Effector CD4-positive, alpha-beta T cell (primary cell): Measurements from ENCODE around the gene HAPLN2. TPM values are rescaled to one million over a fixed set of nuclear protein-coding genes. Genes with fewer than 3 reads are reported as not detected.
A peak's percentile ranks its signal among the peaks of the same experiment; 100 is the strongest.
"Not testable (repeated sequence)": the region's sequence is repeated elsewhere in the genome, so short reads cannot be mapped to it uniquely, and the experiment has no call there.

Experiments
- DNase-seq: peaks from one replicate; pipeline ENCODE4 v3.0.0-alpha.2; 2020
- total RNA-seq: gene quantifications from one replicate; lab custom pipeline; 2026; lab: John Stamatoyannopoulos, UW

Gene HAPLN2
- not detected for total RNA-seq

- no peak for DNase-seq
These were observed at the start of gene HAPLN2 for GRCh38 chr1:156618853-156619581. HAPLN2 (plus strand) TSS chr1:156619415; CDS start chr1:156623491, 4,076 bp downstream.

- DNase-seq, result no peak
These were observed 47.9 kb upstream of the HAPLN2 start for GRCh38 chr1:156571261-156571852.

GRCh38 chr1:156571919-156572662, 47.1 kb upstream of the HAPLN2 start, which contains the start of gene IQGAP3:
IQGAP3 (minus strand) TSS chr1:156572565; CDS start chr1:156572529, 36 bp downstream.
- DNase-seq, result peak; percentile 66

- DNase-seq, result no peak
These were observed 46.6 kb upstream of the HAPLN2 start for GRCh38 chr1:156572663-156573018.

- DNase-seq, result no peak
These were observed 45.1 kb upstream of the HAPLN2 start for GRCh38 chr1:156574039-156574633.

- no peak for DNase-seq
These were observed 41.7 kb upstream of the HAPLN2 start for GRCh38 chr1:156577550-156577949.

GRCh38 chr1:156578055-156578454, 41.2 kb upstream of the HAPLN2 start:
- no peak for DNase-seq

GRCh38 chr1:156579472-156579871, 39.7 kb upstream of the HAPLN2 start, which contains the start of gene TTC24:
TTC24 (plus strand) TSS chr1:156579723; CDS start chr1:156581365, 1,642 bp downstream.
- no peak for DNase-seq

GRCh38 chr1:156581661-156582387, 37.4 kb upstream of the HAPLN2 start:
- no peak for DNase-seq

GRCh38 chr1:156582388-156583017, 36.7 kb upstream of the HAPLN2 start:
- no peak for DNase-seq

- peak; percentile 73 for DNase-seq
These were observed 35.2 kb upstream of the HAPLN2 start for GRCh38 chr1:156583821-156584622.

- no peak for DNase-seq
These were observed 34.4 kb upstream of the HAPLN2 start for GRCh38 chr1:156584813-156585212.

GRCh38 chr1:156586323-156586722, 32.9 kb upstream of the HAPLN2 start:
- DNase-seq, result no peak

- no peak for DNase-seq
These were observed 32.2 kb upstream of the HAPLN2 start for GRCh38 chr1:156586892-156587477.

GRCh38 chr1:156587927-156588326, 31.3 kb upstream of the HAPLN2 start:
- not testable (repeated sequence) for DNase-seq

GRCh38 chr1:156589546-156589945, 29.7 kb upstream of the HAPLN2 start:
- DNase-seq, result no peak

- DNase-seq, result no peak
These were observed 28.7 kb upstream of the HAPLN2 start for GRCh38 chr1:156590326-156591180.

- DNase-seq, result no peak
These were observed 28.1 kb upstream of the HAPLN2 start for GRCh38 chr1:156591181-156591431.

- DNase-seq, result peak; percentile 62
These were observed 27.6 kb upstream of the HAPLN2 start, which contains the start of gene NAXE for GRCh38 chr1:156591432-156592157. NAXE (plus strand) TSS chr1:156591776; CDS start chr1:156591805, 29 bp downstream.
